ENCODE measurements around the gene APOL6.

The APOL6 gene

GRCh38 chr22:35611200-35611890 lies 36.9 kb upstream of the APOL6 start:
- no peak overlapping the region for H3K4me3 ChIP-seq (ENCODE audit: low read depth, low read length)
- TF ChIP-seq CTCF (IDR thresholded peaks at IDR 0.05; ENCODE audit: low read depth, low read length), result no peak

- no peak for TF ChIP-seq CTCF (IDR thresholded peaks at IDR 0.05; ENCODE audit: low read depth, low read length)
- H3K4me3 ChIP-seq (ENCODE audit: low read depth, low read length), result no peak overlapping the region
Measured at GRCh38 chr22:35611891-35612576, 36.2 kb upstream of the APOL6 start.

DNA sequence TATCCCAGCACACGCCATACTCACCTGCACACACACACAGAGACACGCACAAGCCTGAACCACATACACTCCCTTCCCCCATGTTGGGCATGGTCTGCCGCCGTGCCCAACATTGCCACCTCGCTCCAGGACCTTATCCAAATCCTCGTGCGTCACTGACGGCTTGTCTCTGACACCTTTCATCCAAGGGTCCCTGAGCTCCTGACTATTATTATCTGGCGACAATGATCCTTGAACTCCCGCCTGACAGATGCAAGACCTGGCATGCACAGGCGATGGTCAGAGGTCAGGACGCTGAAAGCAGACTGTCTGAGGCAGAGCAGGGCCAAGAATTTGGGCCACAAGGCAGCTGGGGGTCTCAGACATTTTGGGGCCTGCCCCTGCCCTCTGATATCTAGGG lies 35.3 kb upstream of the APOL6 start:
- no peak for TF ChIP-seq CTCF (IDR thresholded peaks at IDR 0.05; ENCODE audit: low read depth, low read length)

GRCh38 chr22:35614404-35614803 lies 33.8 kb upstream of the APOL6 start:
- TF ChIP-seq CTCF (IDR thresholded peaks at IDR 0.05; ENCODE audit: low read depth, low read length), result no peak

More for the DNA sequence above, 35.3 kb upstream of the APOL6 start:
- H3K4me3 ChIP-seq (ENCODE audit: low read depth, low read length), result no peak overlapping the region

GRCh38 chr22:35615156-35615555 lies 33.1 kb upstream of the APOL6 start:
- no peak for TF ChIP-seq CTCF (IDR thresholded peaks at IDR 0.05; ENCODE audit: low read depth, low read length)

More at GRCh38 chr22:35614404-35614803, 33.8 kb upstream of the APOL6 start:
- no peak overlapping the region for H3K4me3 ChIP-seq (ENCODE audit: low read depth, low read length)

GRCh38 chr22:35616043-35616442 lies 32.2 kb upstream of the APOL6 start:
- no peak for TF ChIP-seq CTCF (IDR thresholded peaks at IDR 0.05; ENCODE audit: low read depth, low read length)
- H3K4me3 ChIP-seq (ENCODE audit: low read depth, low read length), result no peak overlapping the region

More at GRCh38 chr22:35615156-35615555, 33.1 kb upstream of the APOL6 start:
- H3K4me3 ChIP-seq (ENCODE audit: low read depth, low read length), result no peak overlapping the region

- no peak within 1 kb of the TSS for H3K4me3 ChIP-seq (ENCODE audit: low read depth, low read length)
- TF ChIP-seq CTCF (IDR thresholded peaks at IDR 0.05; ENCODE audit: low read depth, low read length), result no peak
Measured at GRCh38 chr22:35617137-35617755, 31.0 kb upstream of the APOL6 start, which contains the start of gene MB. Gene MB, minus strand, starts transcription at chr22:35617329. Its CDS starts 72 bp downstream, at chr22:35617257.

Data from WI38 (cell line).